ENCODE results near the gene HDGF. TPM values are rescaled to one million over a fixed set of nuclear protein-coding genes. Genes with fewer than 3 reads are reported as not detected.

HDGF gene
- total RNA-seq, 2 experiments from 2014 or later, result 303 to 315 TPM

DNA sequence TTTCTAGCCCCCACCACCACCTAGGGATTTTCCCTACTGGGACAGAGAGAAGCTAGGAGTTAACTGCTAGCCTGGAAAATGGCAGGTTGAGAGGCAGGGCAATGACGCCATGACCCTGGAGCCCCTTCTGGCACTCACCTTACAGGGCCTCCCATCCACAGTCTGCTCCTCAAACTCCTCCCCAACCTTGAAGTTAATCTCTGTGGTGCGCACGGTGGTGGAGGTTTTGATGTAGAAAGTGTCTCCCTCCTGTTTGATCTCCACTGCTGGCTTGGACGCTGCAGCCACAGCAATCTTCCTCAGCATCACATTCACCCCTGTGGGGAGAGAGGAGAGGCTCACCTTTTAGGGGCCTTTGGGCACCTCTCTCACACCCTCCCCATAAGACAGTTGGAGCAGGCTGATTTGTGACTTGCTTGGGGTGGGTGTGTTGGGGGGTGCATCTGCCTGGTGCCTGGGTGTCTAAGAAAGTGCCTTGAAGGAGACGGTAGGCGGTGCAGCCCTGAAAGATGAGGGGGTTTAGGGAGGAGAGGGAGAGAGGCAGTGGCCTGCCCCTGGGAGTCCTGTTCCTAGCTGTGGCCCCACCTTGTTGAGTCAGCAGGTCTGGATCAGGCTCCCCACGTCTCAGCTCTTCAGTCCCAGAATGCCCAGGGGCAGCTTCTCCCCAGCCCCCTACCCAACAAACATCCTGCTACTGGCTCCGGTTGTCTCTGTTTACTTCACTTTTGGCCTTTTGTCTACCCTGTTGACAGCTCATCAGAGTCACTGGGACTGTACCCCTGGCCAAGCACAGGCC lies 50.5 kb downstream of the HDGF start:
- ChIA-PET POLR2A (no interaction called here), CTCF (interaction anchor here (1.3 to 10.5 kb wide), 3 partner anchors 11 to 41 kb away, joined by 3 to 119 read pairs (median 7); no protein-coding TSS in a partner anchor)

DNA sequence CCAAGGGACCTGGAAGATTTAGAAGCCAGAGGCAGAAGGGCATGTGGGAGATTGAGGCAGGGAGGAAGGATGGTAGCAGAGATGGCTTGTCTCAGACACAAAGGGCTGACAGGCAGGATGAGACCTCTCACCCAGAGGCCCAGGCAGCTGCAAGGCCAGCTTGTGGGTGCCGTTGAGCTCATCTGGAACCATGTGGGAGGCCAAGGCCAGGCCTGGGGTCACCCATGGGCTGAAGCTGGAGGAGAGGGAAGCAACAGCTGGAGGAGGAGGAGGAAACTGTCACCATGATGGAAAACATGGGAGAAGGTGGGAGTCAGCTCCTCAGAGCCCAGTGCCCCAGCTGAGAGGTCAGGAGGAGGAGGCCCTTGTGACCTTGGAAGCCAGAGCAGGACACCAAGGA lies 52.5 kb downstream of the HDGF start:
- POLR2A ChIA-PET, result no interaction called here

DNA sequence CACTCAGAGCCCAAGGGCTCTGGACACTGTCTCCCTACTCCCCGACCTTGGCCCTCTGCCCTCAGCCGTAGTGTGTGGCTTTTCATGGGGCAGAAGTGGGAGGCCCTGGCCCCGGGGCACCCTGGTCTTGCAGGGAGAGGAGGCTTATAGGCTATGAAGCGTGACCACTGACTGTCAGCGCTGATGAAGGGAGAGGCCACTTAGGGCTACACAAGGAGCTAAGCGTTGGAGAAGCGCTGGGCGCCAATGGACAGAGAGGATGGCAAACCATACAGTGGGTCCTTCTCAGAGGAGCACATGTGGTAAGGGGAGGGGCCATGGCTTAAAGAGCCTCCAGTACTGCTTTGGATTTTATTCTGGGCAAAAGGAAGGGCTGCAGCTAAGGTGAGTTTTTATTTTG lies 54.0 kb downstream of the HDGF start:
- CTCF ChIA-PET, result interaction anchor here (10.5 kb wide), 1 partner anchor 7 kb away, joined by 119 read pairs; no protein-coding TSS in a partner anchor
- POLR2A ChIA-PET, result no interaction called here

More for the DNA sequence above, 52.5 kb downstream of the HDGF start:
- CTCF ChIA-PET, result interaction anchor here (1.2 to 10.5 kb wide), 2 partner anchors 9 to 14 kb away, joined by 3 to 119 read pairs; no protein-coding TSS in a partner anchor

DNA sequence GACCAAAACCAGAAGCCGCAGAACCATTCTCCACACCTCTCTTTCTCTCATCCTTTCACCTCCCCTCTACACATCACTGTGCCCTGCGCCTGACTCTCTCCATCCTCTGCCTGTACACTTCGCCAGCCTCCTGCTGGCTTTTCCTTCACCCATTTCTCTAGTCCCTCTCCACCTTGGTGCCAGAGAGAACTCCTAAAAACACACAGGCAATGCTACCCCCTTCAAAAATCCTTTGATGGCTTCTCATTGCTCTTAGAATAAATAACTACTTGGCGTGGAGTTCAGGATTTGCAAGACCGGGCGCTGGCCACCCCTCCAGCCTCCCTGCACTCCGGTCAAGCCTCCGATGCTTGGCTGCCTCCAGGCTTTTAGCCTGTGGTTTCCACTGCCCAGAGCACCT lies 54.7 kb downstream of the HDGF start:
- ChIA-PET CTCF (no interaction called here), POLR2A (no interaction called here)

- ChIA-PET POLR2A (no interaction called here), CTCF (interaction anchor here (0.7 to 1.7 kb wide), 4 partner anchors 10 to 32 kb away, joined by 3 to 5 read pairs (median 4); no protein-coding TSS in a partner anchor)
Observed at GRCh38 chr1:156694690-156694962, 56.8 kb downstream of the HDGF start.

GRCh38 chr1:156693848-156694689 lies 57.4 kb downstream of the HDGF start:
- ChIA-PET CTCF (interaction anchor here (1.2 to 1.7 kb wide), 2 partner anchors 12 to 32 kb away, joined by 4 to 5 read pairs; partner anchors contain the start of gene CRABP2), POLR2A (no interaction called here)

DNA sequence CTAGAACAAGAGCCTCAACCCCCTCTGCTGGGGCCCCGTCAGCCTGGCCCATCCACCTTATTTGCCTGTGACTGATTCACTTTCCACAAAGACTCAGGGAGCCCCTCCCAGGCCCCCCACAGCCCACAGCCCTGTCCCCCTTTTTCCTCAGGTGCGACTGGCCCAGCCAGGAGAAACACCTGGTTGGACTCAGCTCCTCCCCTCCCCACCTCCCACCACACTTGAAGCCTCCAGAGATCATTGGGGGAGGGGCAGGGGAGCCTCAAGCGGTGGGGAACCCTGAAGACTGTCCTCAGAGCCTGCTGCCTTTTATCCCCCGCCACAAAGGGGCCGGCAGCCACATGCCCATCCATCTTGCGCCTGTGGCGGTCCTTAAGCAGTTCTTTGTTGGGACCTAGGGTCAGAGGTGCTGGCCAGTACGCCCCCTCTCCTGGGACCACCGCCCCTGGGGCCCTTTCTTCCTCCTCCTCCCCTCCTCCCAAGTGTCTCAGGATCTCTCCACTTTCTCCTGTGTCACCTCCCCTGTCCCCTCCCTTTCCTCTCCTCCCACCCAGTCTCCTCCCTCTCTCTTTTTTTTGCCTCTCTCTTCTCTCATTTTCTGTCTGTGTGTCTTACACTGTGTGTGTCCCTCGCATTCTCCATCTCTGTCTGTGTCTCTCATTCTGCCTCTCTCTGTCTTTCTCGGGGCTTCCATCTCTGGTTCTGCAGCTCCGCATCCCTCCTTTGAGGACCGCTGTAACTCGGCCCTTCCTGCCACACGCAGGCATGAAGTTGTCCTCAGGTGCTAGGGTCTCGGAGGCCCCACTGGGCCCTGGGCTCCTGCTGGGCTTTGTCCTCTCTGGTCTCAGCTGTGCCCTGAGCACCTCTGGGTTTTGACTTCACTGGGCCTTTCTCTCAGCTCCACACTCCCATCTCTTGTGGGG lies 58.3 kb downstream of the HDGF start:
- POLR2A ChIA-PET, result no interaction called here
- CTCF ChIA-PET, result interaction anchor here (1.2 to 6.4 kb wide), 3 partner anchors 13 to 33 kb away, joined by 4 to 164 read pairs (median 5); partner anchors contain the start of genes CRABP2, ISG20L2 and METTL25B

DNA sequence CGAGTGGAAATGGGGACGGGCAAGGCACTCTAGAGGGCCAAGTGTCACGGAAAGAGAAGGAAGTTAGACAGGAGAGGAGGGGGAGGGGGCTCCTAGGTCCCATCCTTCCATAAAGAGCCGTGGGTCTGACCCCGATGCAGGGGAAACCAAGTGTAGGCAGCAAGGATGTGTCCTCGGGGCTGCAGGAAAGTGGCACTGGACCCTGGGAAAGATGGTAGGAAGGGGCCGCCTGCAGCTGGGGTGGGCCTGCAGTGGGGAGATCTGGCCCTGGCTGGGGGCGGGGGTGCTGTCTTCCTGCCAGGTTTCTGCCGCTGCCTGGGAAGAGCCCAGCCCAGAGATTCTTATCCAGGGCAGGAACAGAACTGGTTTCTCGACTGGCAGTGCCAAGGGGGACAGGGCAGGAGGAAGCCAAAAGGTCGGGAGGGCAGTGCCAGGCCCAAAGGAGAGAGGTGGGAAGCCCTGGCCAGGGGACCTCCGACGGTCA lies 59.0 kb downstream of the HDGF start:
- ChIA-PET CTCF (interaction anchor here (4.1 to 6.4 kb wide), 2 partner anchors 10 to 33 kb away, joined by 119 to 164 read pairs; partner anchors contain the start of genes CRABP2, ISG20L2 and METTL25B), POLR2A (no interaction called here)

Other genes with a start within 250 kb of the HDGF start
- gene IQGAP3, start 179.1 kb downstream of the HDGF start, total RNA-seq, result 1 to 10 TPM; 8.6 to 9.3 TPM
- 10 to 100 TPM in 1 of 2 experiments, 1 to 10 TPM in 1; 9.3 to 10.7 TPM for gene TTC24, start 172.0 kb downstream of the HDGF start, total RNA-seq
- 10 to 100 TPM; 66.3 to 73.9 TPM for gene NAXE, start 159.9 kb downstream of the HDGF start, total RNA-seq
- 100 to 1,000 TPM; 109 to 113 TPM for gene GPATCH4, start 150.2 kb downstream of the HDGF start, total RNA-seq
- not detected for gene HAPLN2, start 132.3 kb downstream of the HDGF start, total RNA-seq
- gene BCAN, start 109.6 kb downstream of the HDGF start, total RNA-seq, result not detected
- not detected for gene NES, start 74.3 kb downstream of the HDGF start, total RNA-seq
- under 1 TPM; 0.78 to 0.89 TPM for gene CRABP2, start 46.1 kb downstream of the HDGF start, total RNA-seq
- gene METTL25B, start 23.2 kb downstream of the HDGF start, total RNA-seq, result 10 to 100 TPM; 29.0 to 33.3 TPM
- 10 to 100 TPM; 69.9 to 78.5 TPM for gene ISG20L2, start 22.9 kb downstream of the HDGF start, total RNA-seq
- gene MRPL24, start 10.6 kb downstream of the HDGF start, total RNA-seq, result 100 to 1,000 TPM; 115 to 122 TPM
- gene PRCC, start 15.9 kb upstream of the HDGF start, total RNA-seq, result 10 to 100 TPM; 90.3 to 99.2 TPM
- 100 to 1,000 TPM; 233 to 237 TPM for gene SH2D2A, start 65.2 kb upstream of the HDGF start, total RNA-seq
- gene INSRR, start 107.4 kb upstream of the HDGF start, total RNA-seq, result not detected
- gene NTRK1, start 109.2 kb upstream of the HDGF start, total RNA-seq, result 1 to 10 TPM; 3.5 to 3.6 TPM
- gene PEAR1, start 142.0 kb upstream of the HDGF start, total RNA-seq, result under 1 TPM in 1 of 2 experiments, not detected in 1; 0.04 TPM
- gene LRRC71, start 169.0 kb upstream of the HDGF start, total RNA-seq, result not detected

All from activated CD8-positive, alpha-beta memory T cell treated with anti-CD3 and anti-CD28 coated beads for 36 hours (primary cell).